SK-MEL-5 (cell line): ENCODE measurements around the gene CFAP43. TPM values are rescaled to one million over a fixed set of nuclear protein-coding genes. Genes with fewer than 3 reads are reported as not detected.

Experiments used
- DNase-seq: peaks from one replicate; pipeline ENCODE4 v3.0.0-alpha.2; 2016; ENCODE audit warnings: low read depth, low spot score
- in situ Hi-C: cut with HindIII; loops from 2 replicates; pipeline ENCODE4 v1.10.0; 2016; ENCODE audit warnings: low sequenced_read_pairs, high pct_unique_total_duplicates, low pct_unique_long_range_greater_than_20kb
- polyA plus RNA-seq, 2 experiments: library from polyadenylated mRNA; depleted of rRNA; stranded (reverse); fragments of >200 nt; gene quantifications; 2 replicates each; pipeline ENCODE4 v1.2.3, GENCODE V29; 2015
- total RNA-seq: library from RNA; depleted of rRNA; stranded (reverse); fragments of >200 nt; shearing (Covaris generic); gene quantifications from 2 replicates; pipeline ENCODE4 v1.2.3, GENCODE V29; 2014; rRNA removed

CFAP43 gene
- 1.3 and 1.6 TPM in 2 replicates for total RNA-seq
- polyA plus RNA-seq (2015; cell fraction: cytosol; rRNA removed), result 1.1 and 1.8 TPM in 2 replicates
- 4.0 and 12.7 TPM in 2 replicates for polyA plus RNA-seq (2015; cell fraction: nucleus; rRNA removed)

- DNase-seq, result peak; percentile 95
- in situ Hi-C loops, result no loop called here
These were observed at the start of gene CFAP43 for GRCh38 chr10:104231784-104232612. Gene CFAP43, minus strand, starts transcription at chr10:104232364. Its CDS starts 118 bp downstream, at chr10:104232246.

- in situ Hi-C loops, result no loop called here
- no peak for DNase-seq
These were observed 49.5 kb upstream of the CFAP43 start for GRCh38 chr10:104281694-104282093.

DNA sequence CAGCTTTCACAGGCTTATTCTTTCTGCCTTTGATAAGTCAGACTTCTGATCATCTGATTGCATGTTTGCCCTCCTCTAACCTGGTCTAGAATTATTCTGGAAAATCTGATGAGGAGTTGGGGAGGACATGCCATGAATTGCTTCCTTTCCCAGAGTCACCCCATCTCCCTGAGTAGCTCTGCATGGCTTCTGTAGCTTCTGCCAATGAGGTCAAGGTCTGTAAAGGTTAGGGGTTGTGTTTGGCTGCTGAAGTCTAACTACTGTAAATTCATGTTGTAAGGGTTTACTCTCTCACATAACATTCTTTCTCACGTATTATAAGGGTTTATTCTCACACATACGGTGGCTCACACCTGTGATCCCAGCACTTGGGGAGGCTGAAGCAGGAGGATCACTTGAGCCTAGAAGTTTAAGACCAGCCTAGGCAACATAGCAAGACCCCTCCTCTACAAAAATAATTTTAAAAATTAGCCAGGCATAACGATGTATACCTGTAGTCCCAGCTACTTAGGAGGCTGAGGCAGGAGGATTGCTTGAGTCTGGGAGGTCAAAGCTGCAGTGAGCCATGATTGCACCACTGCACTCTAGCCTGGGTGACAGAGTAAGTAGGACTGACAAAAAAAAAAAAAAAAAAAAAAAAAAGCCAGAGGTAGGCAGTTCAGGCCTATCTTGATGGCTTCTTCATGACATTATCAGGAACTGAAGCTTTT is 47.5 kb upstream of the CFAP43 start:
- in situ Hi-C loops, result no loop called here
- DNase-seq, result no peak

GRCh38 chr10:104277785-104278184 is 45.6 kb upstream of the CFAP43 start:
- in situ Hi-C loops, result no loop called here
- DNase-seq, result no peak

- no peak for DNase-seq
- in situ Hi-C loops, result no loop called here
These were observed 44.0 kb upstream of the CFAP43 start for GRCh38 chr10:104276192-104276591.

GRCh38 chr10:104274762-104275721 is 42.9 kb upstream of the CFAP43 start:
- in situ Hi-C loops, result no loop called here
- peak; percentile 41 for DNase-seq

DNA sequence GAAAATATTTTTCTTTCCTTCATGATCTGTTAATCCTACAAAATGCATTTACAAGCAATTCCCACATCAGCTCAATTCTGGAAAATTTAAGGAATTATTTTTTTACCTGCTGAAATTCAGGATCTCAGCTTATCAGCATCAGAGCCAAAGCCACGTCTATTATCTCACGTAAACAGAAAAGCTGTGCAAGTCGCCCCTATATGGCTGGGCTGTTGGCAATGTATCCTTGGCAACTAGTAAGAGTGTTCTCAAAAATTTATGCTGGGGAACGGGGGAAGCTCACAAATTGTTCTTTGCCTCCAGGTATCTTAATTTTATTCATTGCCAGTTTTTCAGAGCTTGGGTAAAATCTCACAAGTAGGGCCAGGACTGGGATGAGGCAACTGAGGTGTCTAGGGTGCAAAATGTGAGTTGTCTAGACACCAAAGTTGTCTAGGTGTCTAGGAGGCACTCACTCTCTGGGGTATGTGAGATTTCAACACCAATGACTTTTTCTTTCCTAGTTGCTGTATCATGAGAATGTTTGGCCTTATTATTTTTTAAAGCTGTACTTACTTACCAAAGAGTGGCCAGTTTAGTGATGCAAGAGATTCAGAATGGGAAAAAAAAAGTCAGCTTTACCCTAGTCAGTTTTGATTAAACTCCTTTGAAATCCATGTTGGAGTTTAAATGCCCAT is 41.9 kb upstream of the CFAP43 start:
- in situ Hi-C loops, result no loop called here
- DNase-seq, result no peak

GRCh38 chr10:104273286-104273685 is 41.1 kb upstream of the CFAP43 start:
- DNase-seq, result no peak
- in situ Hi-C loops, result no loop called here

DNA sequence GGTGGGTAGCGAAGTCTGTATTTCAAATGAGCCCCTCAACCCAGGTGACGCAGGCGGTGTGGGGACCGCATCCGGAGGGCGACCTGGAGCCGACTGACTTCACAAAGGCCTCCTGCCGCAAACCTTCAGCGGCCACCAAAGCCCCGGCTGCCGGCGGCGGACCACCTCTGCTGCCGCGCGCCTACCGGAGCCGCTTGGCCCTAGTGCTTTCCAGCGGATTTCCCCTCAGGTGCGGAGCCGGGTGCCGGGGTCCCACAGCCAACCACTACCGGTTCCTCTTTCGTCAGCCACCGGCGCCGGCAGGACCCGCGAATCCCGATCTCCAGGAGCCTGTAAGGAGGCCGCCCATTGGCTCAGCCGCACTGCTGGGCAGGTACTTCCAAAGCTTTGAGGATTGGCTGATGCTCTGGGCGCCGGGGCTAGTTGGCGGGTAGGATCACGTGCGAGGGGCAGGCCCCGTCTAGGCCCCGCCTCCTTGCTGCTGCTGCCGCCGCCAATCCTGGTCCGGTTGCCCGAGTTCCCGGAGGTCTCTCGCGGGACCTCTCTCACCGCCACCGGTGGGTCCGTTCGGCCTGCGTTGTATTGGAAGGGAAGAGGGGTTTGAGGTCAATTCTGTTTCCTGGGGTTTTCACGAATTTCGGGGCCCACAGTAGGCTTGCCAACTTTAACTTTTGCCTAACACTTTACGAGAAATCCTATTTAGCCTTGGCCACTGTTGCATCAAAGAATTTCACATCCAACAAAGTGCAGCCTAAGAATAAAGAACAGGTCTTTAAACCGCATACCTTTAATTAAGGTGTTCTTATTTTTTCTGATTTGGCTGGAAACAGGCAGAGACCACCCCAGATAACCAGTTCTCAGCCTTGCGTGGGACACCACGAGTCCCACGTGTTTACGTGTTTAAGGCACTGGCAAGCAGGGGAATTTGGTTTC is 36.8 kb upstream of the CFAP43 start, which contains the start of gene GSTO2:
Gene GSTO2, plus strand, starts transcription at position 472 of the 933 bp plus-strand sequence. CDS start 5,732 bp downstream, outside the sequence.
- in situ Hi-C loops, result no loop called here
- DNase-seq, result no peak

DNA sequence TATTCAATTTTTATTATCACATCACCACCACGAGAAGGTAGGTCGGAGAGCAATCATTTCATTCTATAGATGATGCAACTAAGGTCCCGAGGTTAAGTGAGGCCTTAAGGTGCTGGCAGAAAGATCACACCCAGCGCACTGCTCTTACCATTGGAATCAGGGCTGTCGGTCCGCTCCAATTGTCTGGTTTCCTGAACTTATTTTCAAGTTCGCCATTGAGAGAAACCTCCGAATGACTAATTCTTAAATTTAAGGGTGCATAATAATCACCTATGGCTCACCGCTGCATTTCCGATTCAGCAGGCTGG is 36.2 kb upstream of the CFAP43 start:
- DNase-seq, result no peak
- in situ Hi-C loops, result no loop called here

DNA sequence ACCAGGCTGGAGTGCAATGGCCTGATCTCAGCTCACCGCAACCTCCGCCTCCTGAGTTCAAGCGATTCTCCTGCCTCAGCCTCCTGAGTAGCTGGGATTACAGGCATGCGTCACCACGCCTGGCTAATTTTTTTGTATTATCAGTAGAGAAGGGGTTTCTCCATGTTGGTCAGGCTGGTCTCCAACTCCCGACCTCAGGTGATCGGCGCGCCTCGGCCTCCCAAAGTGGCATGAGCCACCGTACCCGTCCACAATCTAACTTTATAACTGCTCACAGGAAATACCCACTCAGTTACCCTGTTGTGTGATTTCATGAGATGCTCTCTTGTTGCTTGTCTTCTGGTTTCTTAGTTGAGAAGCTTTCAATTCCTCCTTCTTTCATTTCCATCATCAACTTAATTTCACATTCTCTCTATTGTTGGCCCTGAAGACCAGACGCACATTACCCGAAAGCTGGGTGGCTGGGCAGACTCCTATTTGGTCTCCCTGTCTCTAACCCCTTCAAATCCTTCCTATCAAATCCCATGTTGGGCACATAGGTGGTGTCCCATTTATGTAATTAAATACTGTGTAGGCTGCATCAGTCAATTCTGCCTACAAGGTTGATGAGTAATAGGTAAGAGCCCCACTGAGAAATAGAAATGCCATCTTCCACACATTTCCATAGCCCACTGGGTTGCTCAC is 35.7 kb upstream of the CFAP43 start:
- no peak for DNase-seq
- in situ Hi-C loops, result no loop called here

GRCh38 chr10:104264783-104265182 is 32.6 kb upstream of the CFAP43 start:
- in situ Hi-C loops, result no loop called here
- DNase-seq, result no peak

DNA sequence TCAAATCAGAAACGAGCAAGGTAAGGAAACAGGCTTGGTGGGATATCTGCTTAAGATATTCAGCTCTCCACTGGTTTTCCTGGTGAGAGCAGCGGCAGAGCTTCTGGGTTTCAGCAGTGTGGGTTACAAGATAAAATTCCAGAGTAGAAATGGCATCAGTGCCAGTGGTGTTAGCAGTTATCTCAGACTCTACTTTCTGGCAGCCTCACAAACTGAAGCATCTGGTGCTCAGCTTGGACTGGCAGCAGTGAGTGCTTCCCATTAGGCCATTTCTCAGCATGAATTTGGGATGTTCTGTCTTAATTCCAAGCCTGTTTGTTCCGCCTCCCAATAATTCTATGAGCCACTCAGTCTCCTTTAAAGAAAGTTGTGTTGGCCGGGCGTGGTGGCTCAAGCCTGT is 29.9 kb upstream of the CFAP43 start:
- DNase-seq, result no peak
- in situ Hi-C loops, result no loop called here

GRCh38 chr10:104260775-104261115 is 28.6 kb upstream of the CFAP43 start:
- in situ Hi-C loops, result no loop called here
- no peak for DNase-seq

DNA sequence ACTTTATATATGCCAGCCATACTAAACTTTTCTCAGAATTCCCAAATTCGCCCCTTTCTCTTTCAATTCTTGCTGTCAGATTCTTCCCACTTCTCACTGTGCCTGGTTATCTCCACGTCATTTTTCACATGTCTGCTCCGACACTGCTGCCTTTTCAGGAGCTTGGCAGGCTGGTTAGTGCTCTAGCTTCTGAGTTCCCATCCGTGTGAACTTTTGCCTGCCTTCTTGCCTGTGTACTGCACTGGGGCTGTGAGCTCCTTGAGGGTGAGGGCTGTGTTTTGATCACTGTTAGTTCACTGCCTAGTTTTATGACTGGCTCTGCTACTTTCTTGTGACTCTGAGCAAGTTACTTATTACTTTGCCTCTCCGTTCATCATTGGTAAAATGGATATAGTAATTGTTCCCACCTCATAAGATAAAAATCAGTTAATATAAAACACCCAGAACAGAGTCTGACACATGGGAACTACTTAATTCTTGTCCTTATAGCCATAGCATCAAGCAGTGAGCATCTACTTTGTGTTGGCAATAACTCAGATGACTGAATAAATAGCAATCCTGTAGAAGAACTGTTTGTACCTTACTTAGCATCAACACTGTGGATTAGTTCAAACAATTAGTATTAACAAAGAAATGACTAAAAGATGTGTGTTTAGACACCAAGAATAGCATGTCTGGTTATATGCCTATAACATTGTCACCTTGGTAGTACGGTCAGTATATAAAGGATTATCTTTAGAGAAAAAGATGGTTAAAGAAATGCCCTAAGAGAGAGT is 28.0 kb upstream of the CFAP43 start:
- DNase-seq, result no peak
- in situ Hi-C loops, result no loop called here
